Measurements from ENCODE around the gene ZNF750.

DNA sequence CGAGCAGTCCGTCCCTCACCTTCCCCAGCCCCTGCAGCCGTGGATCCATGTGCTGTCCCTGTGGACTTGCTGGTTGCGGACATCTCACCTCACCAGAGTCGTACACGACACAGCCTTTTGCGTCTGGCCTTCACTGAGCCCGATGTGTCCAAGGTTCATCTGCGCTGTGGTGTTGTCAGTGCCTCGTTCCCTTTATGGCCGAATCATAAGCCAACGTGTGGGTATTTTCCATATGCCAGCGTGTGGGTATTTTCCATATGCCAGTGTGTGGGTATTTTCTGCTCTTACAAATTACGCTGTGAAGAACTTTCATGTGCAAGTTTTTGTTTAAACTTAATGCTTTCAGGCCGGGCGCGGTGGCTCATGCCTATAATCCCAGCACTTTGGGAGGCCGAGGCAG lies 56.3 kb downstream of the ZNF750 start:
- TF ChIP-seq, protein P1, sequence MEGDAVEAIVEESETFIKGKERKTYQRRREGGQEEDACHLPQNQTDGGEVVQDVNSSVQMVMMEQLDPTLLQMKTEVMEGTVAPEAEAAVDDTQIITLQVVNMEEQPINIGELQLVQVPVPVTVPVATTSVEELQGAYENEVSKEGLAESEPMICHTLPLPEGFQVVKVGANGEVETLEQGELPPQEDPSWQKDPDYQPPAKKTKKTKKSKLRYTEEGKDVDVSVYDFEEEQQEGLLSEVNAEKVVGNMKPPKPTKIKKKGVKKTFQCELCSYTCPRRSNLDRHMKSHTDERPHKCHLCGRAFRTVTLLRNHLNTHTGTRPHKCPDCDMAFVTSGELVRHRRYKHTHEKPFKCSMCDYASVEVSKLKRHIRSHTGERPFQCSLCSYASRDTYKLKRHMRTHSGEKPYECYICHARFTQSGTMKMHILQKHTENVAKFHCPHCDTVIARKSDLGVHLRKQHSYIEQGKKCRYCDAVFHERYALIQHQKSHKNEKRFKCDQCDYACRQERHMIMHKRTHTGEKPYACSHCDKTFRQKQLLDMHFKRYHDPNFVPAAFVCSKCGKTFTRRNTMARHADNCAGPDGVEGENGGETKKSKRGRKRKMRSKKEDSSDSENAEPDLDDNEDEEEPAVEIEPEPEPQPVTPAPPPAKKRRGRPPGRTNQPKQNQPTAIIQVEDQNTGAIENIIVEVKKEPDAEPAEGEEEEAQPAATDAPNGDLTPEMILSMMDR (IDR thresholded peaks at IDR 0.05), result no peak
- TF ChIP-seq, protein P2, sequence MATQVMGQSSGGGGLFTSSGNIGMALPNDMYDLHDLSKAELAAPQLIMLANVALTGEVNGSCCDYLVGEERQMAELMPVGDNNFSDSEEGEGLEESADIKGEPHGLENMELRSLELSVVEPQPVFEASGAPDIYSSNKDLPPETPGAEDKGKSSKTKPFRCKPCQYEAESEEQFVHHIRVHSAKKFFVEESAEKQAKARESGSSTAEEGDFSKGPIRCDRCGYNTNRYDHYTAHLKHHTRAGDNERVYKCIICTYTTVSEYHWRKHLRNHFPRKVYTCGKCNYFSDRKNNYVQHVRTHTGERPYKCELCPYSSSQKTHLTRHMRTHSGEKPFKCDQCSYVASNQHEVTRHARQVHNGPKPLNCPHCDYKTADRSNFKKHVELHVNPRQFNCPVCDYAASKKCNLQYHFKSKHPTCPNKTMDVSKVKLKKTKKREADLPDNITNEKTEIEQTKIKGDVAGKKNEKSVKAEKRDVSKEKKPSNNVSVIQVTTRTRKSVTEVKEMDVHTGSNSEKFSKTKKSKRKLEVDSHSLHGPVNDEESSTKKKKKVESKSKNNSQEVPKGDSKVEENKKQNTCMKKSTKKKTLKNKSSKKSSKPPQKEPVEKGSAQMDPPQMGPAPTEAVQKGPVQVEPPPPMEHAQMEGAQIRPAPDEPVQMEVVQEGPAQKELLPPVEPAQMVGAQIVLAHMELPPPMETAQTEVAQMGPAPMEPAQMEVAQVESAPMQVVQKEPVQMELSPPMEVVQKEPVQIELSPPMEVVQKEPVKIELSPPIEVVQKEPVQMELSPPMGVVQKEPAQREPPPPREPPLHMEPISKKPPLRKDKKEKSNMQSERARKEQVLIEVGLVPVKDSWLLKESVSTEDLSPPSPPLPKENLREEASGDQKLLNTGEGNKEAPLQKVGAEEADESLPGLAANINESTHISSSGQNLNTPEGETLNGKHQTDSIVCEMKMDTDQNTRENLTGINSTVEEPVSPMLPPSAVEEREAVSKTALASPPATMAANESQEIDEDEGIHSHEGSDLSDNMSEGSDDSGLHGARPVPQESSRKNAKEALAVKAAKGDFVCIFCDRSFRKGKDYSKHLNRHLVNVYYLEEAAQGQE (IDR thresholded peaks at IDR 0.05; ENCODE audit: insufficient read depth in 1 of 2, low read depth in 2 of 2, low read length in 1 of 2), result no peak

All from Panc1 (cell line).